WTC11 (cell line): ENCODE data around the gene METAP1. TPM values are rescaled to one million over a fixed set of nuclear protein-coding genes. Genes with fewer than 3 reads are reported as not detected.

Experiments used
- AFF4 ChIP-seq: sonication (generic); formaldehyde crosslinking; IDR thresholded peaks from 2 replicates; pipeline ENCODE4 v1.8.1; 2023; ENCODE audit warnings: mild to moderate bottlenecking, missing genetic modification reagents, borderline replicate concordance
- ELF4 ChIP-seq: sonication (generic); formaldehyde crosslinking; IDR thresholded peaks from 2 replicates; pipeline ENCODE4 v1.8.1; 2022; ENCODE audit warnings: low read depth, mild to moderate bottlenecking, moderate library complexity, missing genetic modification reagents
- EMX1 ChIP-seq: fragments of 250-450 bp; sonication (Bioruptor Pico); IDR thresholded peaks from 2 replicates; pipeline ENCODE4 v1.8.0; 2021; ENCODE audit warnings: mild to moderate bottlenecking
- FOXK1 ChIP-seq: sonication (generic); formaldehyde crosslinking; IDR thresholded peaks from 2 replicates; pipeline ENCODE4 v1.8.0; 2022; ENCODE audit warnings: mild to moderate bottlenecking, moderate library complexity, missing genetic modification reagents
- NFYB ChIP-seq: sonication (generic); formaldehyde crosslinking; conservative IDR thresholded peaks from 2 replicates; pipeline ENCODE4 v1.8.0; 2022; ENCODE audit warnings: low read depth, missing genetic modification reagents
- NR3C1 ChIP-seq: sonication (generic); formaldehyde crosslinking; conservative IDR thresholded peaks from 2 replicates; pipeline ENCODE4 v1.8.1; 2023; ENCODE audit warnings: low read depth, mild to moderate bottlenecking, missing genetic modification reagents
- SMAD4 ChIP-seq: sonication (generic); formaldehyde crosslinking; IDR thresholded peaks from 2 replicates; pipeline ENCODE4 v1.8.0; 2022; ENCODE audit warnings: mild to moderate bottlenecking, missing genetic modification reagents
- STAT6 ChIP-seq: sonication (generic); formaldehyde crosslinking; conservative IDR thresholded peaks from 2 replicates; pipeline ENCODE4 v1.8.1; 2023; ENCODE audit warnings: mild to moderate bottlenecking, low read depth, missing genetic modification reagents, moderate library complexity
- ZNF138 ChIP-seq: sonication (generic); formaldehyde crosslinking; conservative IDR thresholded peaks from 2 replicates; pipeline ENCODE4 v1.8.1; 2022; ENCODE audit warnings: mild to moderate bottlenecking, moderate library complexity, missing genetic modification reagents
- ZNF219 ChIP-seq: sonication (generic); formaldehyde crosslinking; IDR thresholded peaks from 2 replicates; pipeline ENCODE4 v1.8.0; 2023; ENCODE audit warnings: missing genetic modification reagents, mild to moderate bottlenecking, borderline replicate concordance
- ZNF281 ChIP-seq: sonication (generic); formaldehyde crosslinking; IDR thresholded peaks from 2 replicates; pipeline ENCODE4 v1.8.0; 2023; ENCODE audit warnings: mild to moderate bottlenecking, missing genetic modification reagents
- total RNA-seq: library from RNA; stranded (reverse); gene quantifications from 3 replicates; pipeline ENCODE4 v1.2.3, GENCODE V29; 2021
- TF ChIP-seq, protein P1 (sequence below): sonication (generic); formaldehyde crosslinking; IDR thresholded peaks from 2 replicates; pipeline ENCODE4 v1.8.1; 2023; ENCODE audit warnings: mild to moderate bottlenecking, moderate library complexity, missing genetic modification reagents
- TF ChIP-seq, protein P2 (sequence below): fragments of 250-450 bp; sonication (Bioruptor Pico); IDR thresholded peaks from 2 replicates; pipeline ENCODE4 v1.8.0; 2021; ENCODE audit warnings: mild to moderate bottlenecking
- TF ChIP-seq, protein P3 (sequence below): sonication (generic); formaldehyde crosslinking; IDR thresholded peaks from 2 replicates; pipeline ENCODE4 v1.8.1; 2023; ENCODE audit warnings: mild to moderate bottlenecking, missing genetic modification reagents, moderate library complexity
- TF ChIP-seq, protein P4 (sequence below): sonication (generic); formaldehyde crosslinking; IDR thresholded peaks from 2 replicates; pipeline ENCODE4 v1.8.1; 2022; ENCODE audit warnings: missing genetic modification reagents, borderline replicate concordance

The METAP1 gene
- total RNA-seq, 1 experiment from 2014 or later: 102 TPM

DNA sequence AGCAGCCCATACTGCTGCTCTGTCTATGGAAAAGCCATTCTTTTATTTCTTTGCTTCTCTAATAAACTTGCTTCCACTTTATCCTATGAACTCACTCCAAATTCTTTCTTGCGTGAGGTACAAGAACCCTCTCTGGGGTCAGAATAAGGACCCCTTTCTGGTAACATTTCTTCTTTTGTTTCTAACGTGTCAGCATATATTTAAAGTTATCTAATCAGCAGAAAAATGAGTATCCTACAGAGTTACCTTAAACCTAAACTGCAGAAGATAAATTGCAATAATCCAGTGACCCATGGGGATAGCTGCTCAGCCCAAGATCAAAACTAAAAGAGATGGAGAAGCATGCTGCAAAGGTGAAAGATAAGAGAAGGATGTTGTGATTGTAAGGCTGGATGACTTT, 89.1 kb downstream of the METAP1 start (continued):
- TF ChIP-seq ZNF138 (no peak), AFF4 (CRISPR knock-in tag) (no peak), EMX1 (no peak), FOXK1 (CRISPR knock-in tag) (no peak), NFYB (CRISPR knock-in tag) (no peak), NR3C1 (no peak), SMAD4 (CRISPR knock-in tag) (no peak), STAT6 (no peak), ZNF219 (CRISPR knock-in tag) (no peak), ZNF281 (CRISPR knock-in tag) (no peak), ELF4 (CRISPR knock-in tag) (no peak)
- TF ChIP-seq, protein P1, sequence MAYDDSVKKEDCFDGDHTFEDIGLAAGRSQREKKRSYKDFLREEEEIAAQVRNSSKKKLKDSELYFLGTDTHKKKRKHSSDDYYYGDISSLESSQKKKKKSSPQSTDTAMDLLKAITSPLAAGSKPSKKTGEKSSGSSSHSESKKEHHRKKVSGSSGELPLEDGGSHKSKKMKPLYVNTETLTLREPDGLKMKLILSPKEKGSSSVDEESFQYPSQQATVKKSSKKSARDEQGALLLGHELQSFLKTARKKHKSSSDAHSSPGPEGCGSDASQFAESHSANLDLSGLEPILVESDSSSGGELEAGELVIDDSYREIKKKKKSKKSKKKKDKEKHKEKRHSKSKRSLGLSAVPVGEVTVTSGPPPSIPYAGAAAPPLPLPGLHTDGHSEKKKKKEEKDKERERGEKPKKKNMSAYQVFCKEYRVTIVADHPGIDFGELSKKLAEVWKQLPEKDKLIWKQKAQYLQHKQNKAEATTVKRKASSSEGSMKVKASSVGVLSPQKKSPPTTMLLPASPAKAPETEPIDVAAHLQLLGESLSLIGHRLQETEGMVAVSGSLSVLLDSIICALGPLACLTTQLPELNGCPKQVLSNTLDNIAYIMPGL (CRISPR knock-in tag): no peak
- TF ChIP-seq, protein P2, sequence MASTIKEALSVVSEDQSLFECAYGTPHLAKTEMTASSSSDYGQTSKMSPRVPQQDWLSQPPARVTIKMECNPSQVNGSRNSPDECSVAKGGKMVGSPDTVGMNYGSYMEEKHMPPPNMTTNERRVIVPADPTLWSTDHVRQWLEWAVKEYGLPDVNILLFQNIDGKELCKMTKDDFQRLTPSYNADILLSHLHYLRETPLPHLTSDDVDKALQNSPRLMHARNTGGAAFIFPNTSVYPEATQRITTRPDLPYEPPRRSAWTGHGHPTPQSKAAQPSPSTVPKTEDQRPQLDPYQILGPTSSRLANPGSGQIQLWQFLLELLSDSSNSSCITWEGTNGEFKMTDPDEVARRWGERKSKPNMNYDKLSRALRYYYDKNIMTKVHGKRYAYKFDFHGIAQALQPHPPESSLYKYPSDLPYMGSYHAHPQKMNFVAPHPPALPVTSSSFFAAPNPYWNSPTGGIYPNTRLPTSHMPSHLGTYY: no peak
- TF ChIP-seq, protein P3, sequence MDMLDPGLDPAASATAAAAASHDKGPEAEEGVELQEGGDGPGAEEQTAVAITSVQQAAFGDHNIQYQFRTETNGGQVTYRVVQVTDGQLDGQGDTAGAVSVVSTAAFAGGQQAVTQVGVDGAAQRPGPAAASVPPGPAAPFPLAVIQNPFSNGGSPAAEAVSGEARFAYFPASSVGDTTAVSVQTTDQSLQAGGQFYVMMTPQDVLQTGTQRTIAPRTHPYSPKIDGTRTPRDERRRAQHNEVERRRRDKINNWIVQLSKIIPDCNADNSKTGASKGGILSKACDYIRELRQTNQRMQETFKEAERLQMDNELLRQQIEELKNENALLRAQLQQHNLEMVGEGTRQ: no peak
- TF ChIP-seq, protein P4, sequence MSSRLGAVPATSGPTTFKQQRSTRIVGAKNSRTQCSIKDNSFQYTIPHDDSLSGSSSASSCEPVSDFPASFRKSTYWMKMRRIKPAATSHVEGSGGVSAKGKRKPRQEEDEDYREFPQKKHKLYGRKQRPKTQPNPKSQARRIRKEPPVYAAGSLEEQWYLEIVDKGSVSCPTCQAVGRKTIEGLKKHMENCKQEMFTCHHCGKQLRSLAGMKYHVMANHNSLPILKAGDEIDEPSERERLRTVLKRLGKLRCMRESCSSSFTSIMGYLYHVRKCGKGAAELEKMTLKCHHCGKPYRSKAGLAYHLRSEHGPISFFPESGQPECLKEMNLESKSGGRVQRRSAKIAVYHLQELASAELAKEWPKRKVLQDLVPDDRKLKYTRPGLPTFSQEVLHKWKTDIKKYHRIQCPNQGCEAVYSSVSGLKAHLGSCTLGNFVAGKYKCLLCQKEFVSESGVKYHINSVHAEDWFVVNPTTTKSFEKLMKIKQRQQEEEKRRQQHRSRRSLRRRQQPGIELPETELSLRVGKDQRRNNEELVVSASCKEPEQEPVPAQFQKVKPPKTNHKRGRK (CRISPR knock-in tag): no peak
